22Rv1 (cell line): ENCODE measurements around the gene CCDC127.

Experiments used
- CTCF ChIP-seq: fragments of 450-650 bp; IDR thresholded peaks from 2 replicates; pipeline ENCODE4 v1.5.1; 2017; ENCODE audit warnings: mild to moderate bottlenecking
- ZFX ChIP-seq: fragments of 450-650 bp; IDR thresholded peaks from 2 replicates; pipeline ENCODE4 v1.6.1; 2017; ENCODE audit warnings: antibody characterized with exemption, borderline replicate concordance

- no peak for TF ChIP-seq CTCF
- no peak for TF ChIP-seq ZFX
These were observed 33.5 kb downstream of the CCDC127 start for GRCh38 chr5:184471-184870.
